H1 (cell line): ENCODE results near the gene SNRNP70. TPM values are rescaled to one million over a fixed set of nuclear protein-coding genes. Genes with fewer than 3 reads are reported as not detected.
"Not testable (repeated sequence)": the region's sequence is repeated elsewhere in the genome, so short reads cannot be mapped to it uniquely, and the experiment has no call there.

Source experiments
- CTCF ChIA-PET: fragments of 300-600 bp; sonication (Branson Sonifier 250); formaldehyde crosslinking; loops from one replicate; lab custom pipeline; 2021; ENCODE audit not compliant: partially characterized antibody; lab: Charles Lee
- POLR2A ChIA-PET: fragments of 300-600 bp; sonication (Branson Sonifier 250); formaldehyde crosslinking; loops from one replicate; lab custom pipeline; 2021; ENCODE audit warnings: inconsistent platforms; ENCODE audit not compliant: partially characterized antibody; lab: Charles Lee
- DNase-seq, 2 experiments: peaks; one replicate each; pipeline versions ENCODE4 v3.0.0 to v3.0.0-alpha.2; 2010 to 2022; ENCODE audit warnings: low spot score in 2 of 2, low read depth in 1 of 2, mixed read lengths in 1 of 2
- FAIRE-seq: peaks from 2 replicates; lab custom pipeline; 2011; peaks lifted over from hg19 to GRCh38; lab: Jason Lieb, UNC
- H2AFZ ChIP-seq: 2 replicates; pipeline ENCODE4 v1.8.1; 2012; ENCODE audit warnings: low read length, inconsistent platforms
- H2AK5ac ChIP-seq: 2 replicates; pipeline ENCODE4 v1.6.1; 2013; ENCODE audit warnings: low read depth, low read length
- H2BK120ac ChIP-seq: replicated peaks from 2 replicates; pipeline ENCODE3; 2013; ENCODE audit warnings: low read depth, low read length, inconsistent platforms
- H2BK12ac ChIP-seq: 2 replicates; pipeline ENCODE4 v1.6.1; 2013; ENCODE audit warnings: low read depth, low read length
- H2BK15ac ChIP-seq: 2 replicates; pipeline ENCODE4 v1.6.1; 2013; ENCODE audit warnings: low read length
- H2BK20ac ChIP-seq: 2 replicates; pipeline ENCODE4 v1.6.1; 2013; ENCODE audit warnings: low read length
- H2BK5ac ChIP-seq: 2 replicates; pipeline ENCODE4 v1.6.1; 2013; ENCODE audit warnings: low read depth, low read length
- H3K14ac ChIP-seq: 2 replicates; pipeline ENCODE4 v1.6.1; 2013; ENCODE audit warnings: inconsistent platforms; ENCODE audit not compliant: insufficient read length
- H3K18ac ChIP-seq: 2 replicates; pipeline ENCODE4 v1.6.1; 2013; ENCODE audit warnings: low read length; ENCODE audit errors: extremely low read depth
- H3K23ac ChIP-seq: 2 replicates; pipeline ENCODE4 v1.6.1; 2013; ENCODE audit warnings: inconsistent platforms; ENCODE audit not compliant: insufficient read length
- H3K23me2 ChIP-seq: 2 replicates; pipeline ENCODE4 v1.6.1; 2013; ENCODE audit warnings: low read depth, low read length
- H3K27ac ChIP-seq: 2 replicates; pipeline ENCODE4 v1.6.1; 2011; ENCODE audit warnings: low read depth, low read length, inconsistent platforms
- H3K27me3 ChIP-seq, 4 experiments: replicated peaks in 1 of 4; 1 replicate in 1 of 4; 2 replicates in 3 of 4; pipeline versions ENCODE4 v1.6.1 to v1.8.1; 2011 to 2013; ENCODE audit warnings: low read length in 3 of 4, mild to moderate bottlenecking in 3 of 4, inconsistent platforms in 2 of 4, mixed read lengths in 2 of 4, moderate library complexity in 1 of 4; ENCODE audit not compliant: control insufficient read depth in 3 of 4, insufficient read depth in 3 of 4; ENCODE audit errors: extremely low read depth in 1 of 4
- H3K36me3 ChIP-seq, 4 experiments: 2 replicates each; pipeline versions ENCODE4 v1.6.1 to v1.8.1; 2011 to 2013; ENCODE audit warnings: mild to moderate bottlenecking in 4 of 4, low read length in 3 of 4, moderate library complexity in 2 of 4, control low read depth in 1 of 4, inconsistent platforms in 1 of 4; ENCODE audit not compliant: insufficient read depth in 4 of 4, control insufficient read depth in 2 of 4
- H3K4ac ChIP-seq: replicated peaks from 2 replicates; pipeline ENCODE3; 2013; ENCODE audit warnings: low read length, low read depth, mixed read lengths, inconsistent platforms; ENCODE audit not compliant: insufficient read length
- H3K4me1 ChIP-seq, 4 experiments: replicated peaks in 1 of 4; 1 replicate in 1 of 4; 2 replicates in 3 of 4; pipeline versions ENCODE4 v1.6.1 to v1.8.1; 2011 to 2013; ENCODE audit warnings: low read length in 3 of 4, inconsistent platforms in 2 of 4, mixed read lengths in 1 of 4; ENCODE audit not compliant: insufficient read depth in 4 of 4, control insufficient read depth in 3 of 4
- H3K4me2 ChIP-seq, 2 experiments: 2 replicates each; pipeline versions ENCODE4 v1.6.1 to v1.8.1; 2011 to 2013; ENCODE audit warnings: low read depth in 2 of 2, low read length in 2 of 2, control low read depth in 1 of 2, inconsistent platforms in 1 of 2, mild to moderate bottlenecking in 1 of 2; ENCODE audit not compliant: insufficient read depth in 1 of 2
- H3K4me3 ChIP-seq, 4 experiments: fragments of 200-600, 300-600 bp in 1 of 4; sonication (generic), shearing (Covaris generic), sonication (Bioruptor Twin) in 1 of 4; 2 replicates each; pipeline versions ENCODE4 v1.5.1 to v1.8.1; 2011 to 2016; ENCODE audit warnings: low read length in 4 of 4, low read depth in 3 of 4, control low read depth in 2 of 4, inconsistent platforms in 2 of 4, mild to moderate bottlenecking in 2 of 4, mixed read lengths in 1 of 4, moderate library complexity in 1 of 4; ENCODE audit not compliant: insufficient read depth in 2 of 4; ENCODE audit errors: extremely low read depth in 1 of 4
- H3K56ac ChIP-seq: replicated peaks from 2 replicates; pipeline ENCODE3; 2013; ENCODE audit warnings: low read depth, mild to moderate bottlenecking, mixed read lengths, low read length, inconsistent platforms; ENCODE audit not compliant: insufficient read length
- H3K79me1 ChIP-seq: 2 replicates; pipeline ENCODE4 v1.6.1; 2013; ENCODE audit warnings: low read depth, low read length, control low read depth
- H3K79me2 ChIP-seq, 2 experiments: 2 replicates each; pipeline versions ENCODE4 v1.6.1 to v1.8.1; 2012 to 2013; ENCODE audit warnings: low read length in 2 of 2, mild to moderate bottlenecking in 2 of 2, inconsistent platforms in 1 of 2; ENCODE audit not compliant: insufficient read depth in 2 of 2, control insufficient read depth in 1 of 2
- H3K9ac ChIP-seq, 4 experiments: replicated peaks in 1 of 4; 1 replicate in 1 of 4; 2 replicates in 3 of 4; pipeline versions ENCODE4 v1.6.1 to v1.8.1; 2011 to 2013; ENCODE audit warnings: low read depth in 3 of 4, low read length in 3 of 4, control low read depth in 2 of 4, mild to moderate bottlenecking in 2 of 4, moderate library complexity in 2 of 4, inconsistent platforms in 1 of 4; ENCODE audit errors: extremely low read depth in 1 of 4
- H3K9me3 ChIP-seq, 2 experiments: 2 replicates each; pipeline versions ENCODE4 v1.6.1 to v1.8.1; 2012 to 2013; ENCODE audit warnings: mild to moderate bottlenecking in 2 of 2, moderate library complexity in 2 of 2, control low read depth in 1 of 2, inconsistent platforms in 1 of 2, low read depth in 1 of 2, low read length in 1 of 2, mixed read lengths in 1 of 2; ENCODE audit not compliant: insufficient read depth in 2 of 2
- H4K20me1 ChIP-seq, 2 experiments: replicated peaks in 1 of 2; 2 replicates each; pipeline versions ENCODE3 to v1.8.1; 2011 to 2013; ENCODE audit warnings: inconsistent platforms in 2 of 2, low read length in 2 of 2, mild to moderate bottlenecking in 1 of 2; ENCODE audit not compliant: insufficient read depth in 2 of 2, control insufficient read depth in 1 of 2
- H4K5ac ChIP-seq: 2 replicates; pipeline ENCODE4 v1.6.1; 2013; ENCODE audit warnings: low read length, low read depth, mixed read lengths, inconsistent platforms; ENCODE audit not compliant: insufficient read length
- H4K8ac ChIP-seq: 2 replicates; pipeline ENCODE4 v1.8.0; 2013; ENCODE audit warnings: mild to moderate bottlenecking, moderate library complexity, low read length, inconsistent platforms; ENCODE audit not compliant: insufficient read depth; ENCODE audit errors: extremely low read depth
- H4K91ac ChIP-seq: replicated peaks from 2 replicates; pipeline ENCODE3; 2013; ENCODE audit warnings: low read length, mixed read lengths, inconsistent platforms; ENCODE audit not compliant: insufficient read length
- WGBS, 2 experiments: shearing (Covaris generic) in 1 of 2; methylation state at CpG; one replicate each; pipeline versions ENCODE4 v1.1.6 to v1.1.7; 2013 to 2015; ENCODE audit warnings: low lambda C conversion rate in 2 of 2, mixed read lengths in 2 of 2, inconsistent platforms in 1 of 2, low coverage in 1 of 2, missing lambda C conversion rate in 1 of 2; ENCODE audit not compliant: insufficient replicate concordance in 2 of 2, insufficient coverage in 1 of 2, insufficient read length in 1 of 2; ENCODE audit errors: extremely low coverage in 1 of 2, missing lambda C conversion rate in 1 of 2; 5-methylcytosine and 5-hydroxymethylcytosine counted together
- polyA plus RNA-seq, 7 experiments: library from polyadenylated mRNA; depleted of rRNA in 3 of 7; stranded (reverse) in 5 of 7; unstranded in 2 of 7; fragments of >200 nt in 5 of 7; fragments of 200-250 nt in 2 of 7; gene quantifications; 1 replicate in 5 of 7; 2 replicates in 1 of 7; 4 replicates in 1 of 7; pipeline versions ENCODE4 v1.2.1 to v1.2.3, GENCODE V29; 2011 to 2013; ENCODE audit warnings: missing spikeins in 2 of 7, mixed read lengths in 2 of 7
- total RNA-seq: library from RNA; stranded (reverse); fragmentation: NEBNext Ultra II Directional; extraction: Animal tissue kit (Norgen Biotek cat#: 25700); gene quantifications from 2 replicates; pipeline ENCODE4 v1.2.1, GENCODE V29; 2021

The SNRNP70 gene
- total and polyA plus RNA-seq, 2 of the 8 experiments (the other 6 are each of a cell fraction or from before 2014, with no cell fraction given): 231 to 235 TPM

GRCh38 chr19:49123285-49123684, 38.0 kb downstream of the SNRNP70 start:
- peaks cover 12% of the 10 kb centered on the region for H3K23me2 ChIP-seq
- not testable (repeated sequence) for H3K4ac ChIP-seq, H3K79me1 ChIP-seq, H3K4me2 ChIP-seq, H4K20me1 ChIP-seq, H2BK120ac ChIP-seq, FAIRE-seq, H3K36me3 ChIP-seq, H3K4me3 ChIP-seq, H3K79me2 ChIP-seq, H3K27ac ChIP-seq, H3K9ac ChIP-seq, H2BK5ac ChIP-seq, H3K23ac ChIP-seq, H4K8ac ChIP-seq, H3K14ac ChIP-seq, H3K4me1 ChIP-seq, H2AK5ac ChIP-seq, H4K5ac ChIP-seq, H2BK15ac ChIP-seq, H2BK12ac ChIP-seq, H3K9me3 ChIP-seq, H3K56ac ChIP-seq, H2BK20ac ChIP-seq, H2AFZ ChIP-seq, H4K91ac ChIP-seq, H3K18ac ChIP-seq, DNase-seq
- POLR2A ChIA-PET: interaction anchor here (0.8 kb wide), 1 partner anchor 20 kb away, joined by 3 read pairs; no protein-coding TSS in a partner anchor
- CTCF ChIA-PET: interaction anchor here (1.3 to 1.6 kb wide), 2 partner anchors 17 to 85 kb away, joined by 3 to 5 read pairs; no protein-coding TSS in a partner anchor
- WGBS, 2 experiments: 86% methylated on average over 11 of the region's 11 CpGs; no CpG with 5 or more reads in 1 of the 2 experiments
- peaks cover 8 to 19% (median 17%) of the 10 kb centered on the region in 4 experiments for H3K27me3 ChIP-seq
